Measurements from ENCODE around the gene BCL2L11. TPM values are rescaled to one million over a fixed set of nuclear protein-coding genes. Genes with fewer than 3 reads are reported as not detected.

Gene BCL2L11
- total and polyA plus RNA-seq, 10 of the 15 experiments (the other 5 are each of a cell fraction or from before 2014, with no cell fraction given) = 0.29 to 10.1 (median 1.1) TPM

GRCh38 chr2:111162718-111163331, 42.1 kb downstream of the BCL2L11 start (continued):
- TF ChIP-seq ZNF384 (IDR thresholded peaks at IDR 0.05; ENCODE audit: borderline replicate concordance, low read depth, low read length) (no peak), IRF4 (IDR thresholded peaks at IDR 0.05; ENCODE audit: low read depth, low read length) (no peak), DPF2 (IDR thresholded peaks at IDR 0.05) (no peak)

GRCh38 chr2:111164078-111164477, 43.4 kb downstream of the BCL2L11 start:
- H3K4me2 ChIP-seq (ENCODE audit: control insufficient read depth, insufficient read depth) = no peak overlapping the region
- H3K9ac ChIP-seq (ENCODE audit: control insufficient read depth, insufficient read depth, low read length) = no peak overlapping the region
- intact Hi-C loops (cut with micrococcal nuclease; ENCODE audit: unreplicated experiment) (no loop called here), in situ Hi-C loops (cut with MboI) (no loop called here)
- SMC1A ChIA-PET (ENCODE audit: uncharacterized antibody, unreplicated experiment) = interaction anchor here (1.0 to 1.4 kb wide), 3 partner anchors 21 to 74 kb away, joined by 3 to 4 read pairs (median 3); partner anchors contain the start of gene BCL2L11
- peaks cover 0 to 2% of the 10 kb centered on the region in 2 experiments; a peak in 1 of 4 replicates for H3K27me3 ChIP-seq (replicated peaks in 1 of 2; ENCODE audit: control insufficient read depth in 2 of 2, insufficient read depth in 2 of 2, low read length in 1 of 2)
- DNase-seq (ENCODE audit: low read depth, low spot score) (no peak), ATAC-seq (no peak), FAIRE-seq (no peak)
- H3K9me3 ChIP-seq (replicated peaks; ENCODE audit: control insufficient read depth, insufficient read depth, low read length) = no peaks in the 10 kb centered on the region
- no peaks in the 10 kb centered on the region for H4K20me1 ChIP-seq (ENCODE audit: control insufficient read depth, insufficient read depth)
- peaks cover 0 to 15% of the 10 kb centered on the region in 2 experiments; a peak in 3 of 4 replicates for H3K36me3 ChIP-seq (ENCODE audit: control insufficient read depth in 2 of 2, insufficient read depth in 2 of 2, low read length in 1 of 2)
- POLR2A ChIA-PET = interaction anchor here (0.9 kb wide), 1 partner anchor 21 kb away, joined by 8 read pairs; no protein-coding TSS in a partner anchor
- RAD21 ChIA-PET (ENCODE audit: unreplicated experiment) = no interaction called here
- no peak overlapping the region for H3K27ac ChIP-seq (ENCODE audit: control insufficient read depth, insufficient read depth)
- BruUV-seq (replicated peaks) = no TSS peak
- peaks cover 16% of the 10 kb centered on the region for H3K4me1 ChIP-seq (ENCODE audit: control insufficient read depth, insufficient read depth, low read length)
- no peaks in the 10 kb centered on the region for H3K79me2 ChIP-seq (ENCODE audit: control insufficient read depth, insufficient read depth, low read length)
- CTCF ChIA-PET = interaction anchor here (1.5 kb wide), 1 partner anchor 15 kb away, joined by 4 read pairs; no protein-coding TSS in a partner anchor
- TF ChIP-seq TARDBP (IDR thresholded peaks at IDR 0.05; ENCODE audit: borderline replicate concordance) = no peak
- TF ChIP-seq IKZF2 (IDR thresholded peaks at IDR 0.05) = no peak
- TF ChIP-seq RELA (IDR thresholded peaks at IDR 0.05; ENCODE audit: borderline replicate concordance, partially characterized antibody) = no peak
- TF ChIP-seq FOXM1 (IDR thresholded peaks at IDR 0.05; ENCODE audit: low read depth, low read length) = no peak
- TF ChIP-seq EED (IDR thresholded peaks at IDR 0.05; ENCODE audit: low read depth) = no peak
- TF ChIP-seq ASH2L (IDR thresholded peaks at IDR 0.05; ENCODE audit: borderline replicate concordance, low read depth) = no peak
- TF ChIP-seq EZH2 (IDR thresholded peaks at IDR 0.05; ENCODE audit: borderline replicate concordance, control insufficient read depth, low read depth, low read length) = no peak
- TF ChIP-seq RAD51 (IDR thresholded peaks at IDR 0.05) = no peak
- TF ChIP-seq ZNF207 (IDR thresholded peaks at IDR 0.05; ENCODE audit: borderline replicate concordance) = no peak
- TF ChIP-seq NFYA (IDR thresholded peaks at IDR 0.05; ENCODE audit: borderline replicate concordance, low read depth, low read length) = no peak
- no peak overlapping the region for H2AFZ ChIP-seq (ENCODE audit: control insufficient read depth, low read depth, low read length)
- 94% methylated on average over 12 of the region's 12 CpGs for WGBS (ENCODE audit: insufficient coverage, insufficient replicate concordance, low lambda C conversion rate, missing lambda C conversion rate)
- no peak overlapping the region for H3K4me3 ChIP-seq

Data from GM12878 (cell line).